Right lobe of liver (tissue), 4 donors: Measurements from ENCODE around the gene FAM174B.

Experiments
- CTCF ChIP-seq, 4 donors: fragments of 200-600 bp in 3 of 4; fragments of 450-650 bp in 1 of 4; IDR thresholded peaks; one replicate each; pipeline versions ENCODE4 v1.5.1 to v1.8.0; 2016 to 2022; ENCODE audit warnings: antibody characterized with exemption in 4 of 4, mild to moderate bottlenecking in 2 of 4
- POLR2A ChIP-seq: fragments of 450-650 bp; IDR thresholded peaks from one replicate; pipeline ENCODE4 v1.6.1; 2017; ENCODE audit warnings: antibody characterized with exemption, mild to moderate bottlenecking
- donor health status: DM: no; HTN: no; CAD: no.
- donor health status: DM: no; HTN: no; CAD: no.
- donor health status: DM: no; HTN: yes; CAD: no.

DNA sequence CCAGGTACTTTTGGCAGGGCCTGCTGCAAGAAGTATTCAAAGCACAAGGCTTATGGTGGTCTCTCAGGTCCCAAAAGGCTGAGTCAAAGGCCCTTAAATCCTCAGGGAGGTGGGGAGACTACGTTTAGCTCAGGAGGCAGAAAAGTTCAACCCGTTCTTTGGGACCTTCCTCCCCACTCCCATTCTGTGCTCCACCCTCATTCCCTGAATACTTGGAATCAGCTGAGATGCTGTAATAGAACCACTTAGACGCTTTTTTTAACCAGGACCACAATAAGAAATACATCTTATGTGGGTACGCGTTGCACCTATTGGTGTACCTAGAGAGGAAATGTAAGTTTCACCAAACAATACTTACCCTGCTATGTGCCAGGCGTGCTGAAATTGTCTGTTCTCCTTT is 58.0 kb downstream of the FAM174B start:
- TF ChIP-seq CTCF (IDR thresholded peaks at IDR 0.05) (no peak), POLR2A (no peak)
